A673 (cell line): Measurements from ENCODE around the gene MAN1B1.

Experiments
- EZH2 ChIP-seq: fragments of 200-600 bp; sonication (generic); IDR thresholded peaks from 2 replicates; pipeline ENCODE4 v1.6.1; 2017; ENCODE audit warnings: borderline replicate concordance, low read depth, mild to moderate bottlenecking, mixed read lengths, antibody characterized with exemption, low read length; ENCODE audit not compliant: poor library complexity, severe bottlenecking
- TF ChIP-seq, protein P1 (sequence below): fragments of 300-800, 200-600 bp; sonication (generic); conservative IDR thresholded peaks from 2 replicates; pipeline ENCODE4 v1.5.1; 2017; ENCODE audit warnings: low read depth, mild to moderate bottlenecking, antibody characterized with exemption, low read length, moderate library complexity, mixed read lengths

DNA sequence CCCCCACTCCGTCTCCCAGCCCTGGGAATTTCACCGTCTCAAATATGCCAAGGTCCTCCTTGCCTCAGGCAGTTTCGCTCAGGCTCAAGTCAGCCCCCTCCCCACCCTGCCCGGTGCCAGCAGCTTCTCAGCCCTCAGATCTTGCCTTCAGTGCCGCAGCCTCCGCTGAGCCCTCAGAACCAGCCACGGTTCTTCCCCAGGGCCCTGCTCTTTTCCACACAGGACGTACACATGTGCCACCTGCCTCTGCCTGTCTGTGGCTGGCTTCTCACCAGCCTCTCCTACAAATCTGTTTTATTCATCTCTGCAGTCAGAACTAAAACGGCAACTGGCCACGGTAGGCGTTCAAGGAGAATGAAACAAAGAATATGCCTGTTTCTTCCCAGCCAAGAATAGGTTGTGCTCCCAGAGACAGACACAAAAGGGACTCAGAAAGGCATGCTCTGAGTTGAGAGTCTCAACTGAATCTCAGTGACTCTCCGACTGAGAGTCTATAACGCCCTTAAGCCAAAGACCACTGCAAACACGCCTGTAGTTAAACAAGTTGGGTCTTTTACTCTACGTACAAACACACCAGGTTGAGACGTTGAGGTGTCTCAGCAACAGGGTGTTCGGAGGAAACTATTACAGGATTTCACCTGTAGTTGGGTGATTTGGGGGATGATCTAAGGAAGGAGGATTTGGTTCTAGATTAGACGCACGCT, 41.5 kb downstream of the MAN1B1 start:
- TF ChIP-seq EZH2 = no peak
- TF ChIP-seq, protein P1, sequence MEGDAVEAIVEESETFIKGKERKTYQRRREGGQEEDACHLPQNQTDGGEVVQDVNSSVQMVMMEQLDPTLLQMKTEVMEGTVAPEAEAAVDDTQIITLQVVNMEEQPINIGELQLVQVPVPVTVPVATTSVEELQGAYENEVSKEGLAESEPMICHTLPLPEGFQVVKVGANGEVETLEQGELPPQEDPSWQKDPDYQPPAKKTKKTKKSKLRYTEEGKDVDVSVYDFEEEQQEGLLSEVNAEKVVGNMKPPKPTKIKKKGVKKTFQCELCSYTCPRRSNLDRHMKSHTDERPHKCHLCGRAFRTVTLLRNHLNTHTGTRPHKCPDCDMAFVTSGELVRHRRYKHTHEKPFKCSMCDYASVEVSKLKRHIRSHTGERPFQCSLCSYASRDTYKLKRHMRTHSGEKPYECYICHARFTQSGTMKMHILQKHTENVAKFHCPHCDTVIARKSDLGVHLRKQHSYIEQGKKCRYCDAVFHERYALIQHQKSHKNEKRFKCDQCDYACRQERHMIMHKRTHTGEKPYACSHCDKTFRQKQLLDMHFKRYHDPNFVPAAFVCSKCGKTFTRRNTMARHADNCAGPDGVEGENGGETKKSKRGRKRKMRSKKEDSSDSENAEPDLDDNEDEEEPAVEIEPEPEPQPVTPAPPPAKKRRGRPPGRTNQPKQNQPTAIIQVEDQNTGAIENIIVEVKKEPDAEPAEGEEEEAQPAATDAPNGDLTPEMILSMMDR = no peak
